ENCODE measurements around the gene APH1B. TPM values are rescaled to one million over a fixed set of nuclear protein-coding genes. Genes with fewer than 3 reads are reported as not detected.

The APH1B gene
- total RNA-seq, 1 donor from 2014 or later, result 3.3 TPM

DNA sequence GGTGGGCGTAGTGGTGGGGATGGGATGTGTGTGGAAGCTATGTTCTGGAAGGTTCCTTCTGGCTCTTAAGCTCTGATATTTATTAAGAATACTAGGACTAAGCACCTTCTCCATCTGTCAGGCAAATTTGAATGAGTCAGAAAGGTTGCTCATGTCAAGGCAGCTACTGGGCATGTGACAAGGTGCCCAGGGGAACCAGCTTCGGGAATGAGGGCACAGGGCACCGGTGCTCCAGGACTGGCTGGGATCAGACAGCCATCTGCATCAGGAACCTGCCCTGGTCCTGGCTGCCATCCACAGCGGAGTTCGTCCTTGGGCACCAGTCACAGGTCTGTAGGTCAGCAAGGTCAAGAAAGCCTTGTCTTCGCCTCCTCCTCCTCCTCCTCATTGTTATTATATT, 71.8 kb downstream of the APH1B start:
- no peak for DNase-seq (ENCODE audit: low spot score)

DNA sequence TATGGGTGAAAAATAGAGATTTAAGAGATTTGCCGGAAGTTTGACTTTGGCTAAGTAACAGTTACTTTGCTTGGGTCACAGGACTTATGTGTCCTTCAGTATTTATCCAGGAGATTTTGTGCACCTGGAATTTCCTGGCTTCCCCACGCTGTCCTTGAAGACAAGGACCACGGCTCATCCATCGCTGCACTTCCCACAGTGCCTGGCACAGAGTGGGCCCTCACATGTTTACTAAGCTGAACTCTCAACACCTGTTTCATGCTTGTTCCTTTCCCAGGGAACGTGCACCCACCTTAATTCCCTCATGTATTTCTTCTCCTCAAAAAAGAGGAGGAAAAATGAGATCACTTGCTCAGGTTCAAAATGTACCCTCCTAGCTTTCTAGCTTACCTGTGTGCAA, 72.2 kb downstream of the APH1B start:
- ATAC-seq (no peak), DNase-seq (ENCODE audit: low spot score) (no peak)

More for the DNA sequence above, 71.8 kb downstream of the APH1B start:
- ATAC-seq, result no peak

DNA sequence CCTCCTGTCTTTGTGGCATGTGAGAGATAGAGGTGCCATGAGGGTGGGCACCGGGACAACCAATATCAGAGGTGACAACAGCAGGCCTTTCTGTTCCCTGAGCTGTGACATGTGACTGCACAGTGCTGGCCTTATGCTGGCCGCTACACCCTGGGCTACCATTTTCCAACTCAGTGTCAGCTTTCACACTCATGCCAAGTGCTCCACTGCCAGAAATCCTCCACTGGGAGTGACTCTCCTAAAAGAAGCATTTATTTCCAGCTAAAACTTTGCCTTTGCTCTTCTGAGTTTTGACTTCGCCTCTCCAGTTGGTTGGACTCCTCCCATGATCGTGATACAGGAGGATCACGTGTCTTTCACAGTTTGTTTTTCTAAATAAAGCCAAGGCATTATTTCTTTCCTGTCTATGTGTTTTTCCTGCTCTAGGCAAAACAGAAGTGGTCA, 72.8 kb downstream of the APH1B start:
- DNase-seq (ENCODE audit: low spot score) (no peak), ATAC-seq (no peak)

DNA sequence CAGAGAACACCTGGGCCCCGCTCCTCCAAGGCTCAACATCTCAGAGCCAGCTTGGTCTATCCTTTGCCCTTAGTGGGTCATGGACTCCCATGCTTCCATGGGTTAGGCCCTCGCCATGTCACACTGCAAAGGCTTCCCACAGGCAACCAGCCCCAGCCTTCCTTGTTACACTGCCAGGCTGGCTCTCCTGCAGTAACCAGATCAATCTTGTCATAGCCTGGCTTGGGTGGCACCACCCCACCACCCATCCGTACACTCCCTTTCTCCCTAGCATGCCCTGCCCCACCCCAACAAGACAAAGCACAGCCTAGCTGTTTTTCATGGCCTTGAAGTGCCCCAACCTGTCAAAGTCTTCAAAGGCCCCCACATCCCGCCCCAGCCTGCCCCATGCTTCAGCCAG, 73.8 kb downstream of the APH1B start:
- DNase-seq (ENCODE audit: low spot score), result no peak
- ATAC-seq, result no peak

DNA sequence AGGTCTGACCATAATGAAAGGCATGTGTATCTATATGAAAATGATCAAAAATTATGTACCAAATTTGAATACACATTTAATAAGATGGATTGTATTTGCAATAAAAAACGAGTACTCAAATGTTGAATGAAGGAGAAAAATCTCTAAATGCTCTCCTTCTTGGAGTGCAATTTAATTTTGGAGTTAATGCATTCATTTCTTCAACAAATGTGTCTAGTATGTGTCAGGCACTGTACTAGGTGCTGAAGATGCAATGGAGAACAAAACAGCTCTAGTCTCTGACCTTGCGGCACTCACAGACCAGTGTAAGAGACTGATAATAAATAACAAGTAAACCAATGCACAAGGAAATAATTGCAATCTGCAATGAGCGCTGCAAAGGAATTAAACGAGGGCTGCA, 75.4 kb downstream of the APH1B start:
- no peak for ATAC-seq
- DNase-seq (ENCODE audit: low spot score), result no peak

DNA sequence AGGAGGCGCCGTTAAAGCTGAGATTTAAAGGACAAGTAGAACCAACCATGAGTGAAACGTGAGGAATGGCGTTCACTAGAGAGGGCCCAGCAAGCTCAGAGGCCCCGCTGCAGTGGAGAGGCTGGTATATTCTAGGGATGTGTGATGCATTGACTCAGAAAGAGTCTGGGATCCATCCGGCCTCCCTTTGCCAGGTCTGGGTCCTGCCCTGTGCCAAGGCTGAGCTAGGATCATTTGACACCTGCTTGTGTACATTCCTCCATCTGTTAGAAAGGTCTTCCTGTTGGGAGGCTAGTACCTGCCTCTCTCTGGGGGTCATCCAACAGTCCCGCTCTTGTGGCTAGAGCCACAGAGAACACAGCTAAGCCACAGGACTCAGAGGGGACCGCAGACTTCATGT, 75.9 kb downstream of the APH1B start:
- no peak for DNase-seq (ENCODE audit: low spot score)
- no peak for ATAC-seq

DNA sequence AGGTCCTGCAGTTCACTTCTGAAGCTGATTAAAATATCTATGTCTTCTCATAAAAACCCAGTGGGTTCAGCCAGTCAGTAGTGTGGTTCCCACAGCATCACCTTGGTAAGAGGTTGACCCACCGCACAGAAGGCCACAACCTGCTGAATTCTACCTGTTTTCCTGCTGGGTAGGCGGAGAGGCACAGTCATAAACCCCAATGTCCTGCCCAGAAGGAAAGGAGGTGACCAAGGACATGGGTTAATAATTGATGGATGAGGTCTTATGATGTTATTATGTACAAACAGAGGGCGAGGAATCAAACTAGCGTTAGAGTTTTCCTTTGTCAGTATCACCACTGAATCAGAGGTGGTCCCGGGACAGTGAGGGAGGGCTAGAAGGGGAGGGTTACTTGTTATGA, 76.5 kb downstream of the APH1B start:
- DNase-seq (ENCODE audit: low spot score), result no peak
- peak; percentile 71 for ATAC-seq

DNA sequence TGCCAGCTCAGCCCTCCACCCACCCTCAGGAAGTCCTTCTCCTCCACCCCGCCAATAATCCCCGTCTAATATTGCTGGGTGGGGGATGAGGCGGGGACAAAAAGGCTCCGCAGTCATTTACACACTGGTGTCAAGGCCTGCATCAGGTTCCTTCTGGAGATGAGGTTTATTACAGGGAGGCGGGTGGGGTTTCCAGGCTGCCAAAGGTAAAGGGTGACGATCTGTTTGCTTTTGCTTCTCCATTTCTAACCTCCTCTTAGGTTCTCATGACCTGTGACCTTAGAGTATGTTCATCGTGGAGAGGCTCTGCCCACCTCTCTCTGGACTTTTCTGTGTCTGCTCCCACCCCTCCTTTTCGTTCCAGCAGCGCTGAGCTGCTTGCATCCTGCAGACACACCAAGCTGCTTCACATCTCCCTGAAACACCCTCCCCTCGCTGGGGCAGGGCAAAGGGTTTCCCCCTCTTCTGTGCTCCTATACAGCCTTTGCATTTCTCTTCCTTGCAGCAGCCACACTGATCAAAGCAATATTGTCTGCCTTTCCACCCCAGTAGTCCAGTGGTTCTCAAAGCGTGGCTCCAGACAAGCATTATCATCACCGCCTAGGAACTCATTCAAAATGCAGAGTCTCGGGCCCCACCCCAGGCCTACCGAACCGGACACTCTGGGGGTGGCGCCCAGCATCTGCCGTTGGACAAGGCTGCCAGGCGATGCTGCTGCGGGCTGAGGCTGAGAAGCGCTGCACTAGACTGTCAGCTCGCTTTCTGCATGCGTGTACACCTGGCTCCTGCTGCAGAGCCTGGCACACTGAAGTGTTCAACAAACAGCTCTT, 77.6 kb downstream of the APH1B start:
- ATAC-seq, result no peak
- no peak for DNase-seq (ENCODE audit: low spot score)

DNA sequence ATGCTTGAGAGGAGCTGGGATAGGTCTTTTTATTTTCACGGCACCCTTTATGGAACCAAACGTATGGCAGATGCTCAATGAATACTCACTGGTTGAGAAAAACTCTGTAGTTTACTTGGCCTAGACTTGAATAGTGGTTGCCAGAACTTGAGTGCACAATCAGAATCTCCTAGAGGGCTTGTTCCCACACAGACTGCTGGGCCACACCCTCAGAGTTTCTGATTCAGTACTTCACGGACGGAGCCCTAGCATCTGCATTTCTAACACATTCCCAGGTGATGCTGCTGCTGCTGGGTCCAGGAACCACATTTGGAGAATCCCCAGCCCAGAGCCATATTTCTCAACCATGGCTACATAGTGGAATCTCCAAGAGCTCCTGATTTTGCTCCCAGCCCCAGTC, 79.7 kb downstream of the APH1B start:
- ATAC-seq, result no peak
- DNase-seq (ENCODE audit: low spot score), result no peak

DNA sequence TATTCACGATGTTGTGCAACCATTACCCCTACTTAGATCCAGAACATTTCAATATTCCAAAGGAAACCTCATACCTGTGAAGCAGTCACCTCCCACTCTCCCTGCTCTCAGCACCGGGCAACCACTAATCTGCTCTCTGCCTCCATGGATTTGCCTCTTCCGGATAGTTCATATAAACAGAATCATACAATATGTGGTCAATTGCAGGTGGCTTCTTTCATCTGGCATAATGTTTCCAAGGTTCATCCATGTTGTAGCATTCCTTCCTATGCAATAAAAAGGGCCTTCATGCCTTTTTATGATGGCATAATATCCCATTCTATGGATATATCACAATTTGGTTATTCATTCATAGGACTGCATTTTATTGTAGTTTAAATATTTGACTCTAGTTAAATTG, 80.3 kb downstream of the APH1B start:
- ATAC-seq (no peak), DNase-seq (ENCODE audit: low spot score) (no peak)

DNA sequence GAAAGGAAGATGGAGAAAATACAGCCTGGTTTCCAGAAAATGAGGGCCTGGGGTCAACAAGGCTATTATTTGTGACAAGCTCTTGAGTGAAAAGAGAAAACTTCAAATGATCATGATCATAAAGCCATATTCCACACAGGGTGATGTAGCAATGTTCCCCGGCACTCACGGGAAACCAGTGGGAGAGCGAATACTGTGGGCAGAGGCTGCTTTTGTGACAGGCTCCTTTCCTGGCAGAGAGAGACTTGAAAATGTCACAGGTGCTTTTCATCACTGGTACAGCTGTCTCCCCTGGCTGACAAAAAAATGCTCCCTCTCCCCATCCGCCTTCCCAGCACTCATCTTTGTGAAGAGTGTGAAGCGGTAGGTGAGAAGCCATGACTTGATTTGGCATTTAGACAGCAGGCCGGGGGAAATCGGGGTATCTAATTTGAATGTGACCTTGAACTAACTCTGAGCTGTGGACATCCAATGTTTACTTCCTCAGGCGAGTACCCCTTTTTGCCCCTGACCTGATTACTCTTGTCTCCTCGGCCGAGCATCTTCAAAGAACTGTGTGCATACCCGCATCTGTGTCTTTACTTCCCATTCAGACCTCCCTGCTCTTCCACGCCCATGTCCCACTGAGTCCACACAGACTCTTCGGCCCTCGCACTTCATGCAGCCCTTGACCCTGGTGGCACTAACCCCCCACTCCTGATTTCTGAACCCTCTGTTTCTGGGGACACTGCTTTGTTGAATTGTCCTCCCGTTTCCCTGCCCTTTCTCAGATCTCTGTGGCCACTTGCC, 81.0 kb downstream of the APH1B start:
- no peak for ATAC-seq
- no peak for DNase-seq (ENCODE audit: low spot score)

Other genes starting within 250 kb of the APH1B start
- 52.6 TPM for gene TPM1, start 234.9 kb upstream of the APH1B start, total RNA-seq
- gene LACTB, start 155.7 kb upstream of the APH1B start, total RNA-seq, result 18.8 TPM
- gene RPS27L, start 120.1 kb upstream of the APH1B start, total RNA-seq, result 54.6 TPM
- 6.8 TPM for gene RAB8B, start 88.0 kb upstream of the APH1B start, total RNA-seq
- 0.28 TPM for gene CA12, start 104.2 kb downstream of the APH1B start, total RNA-seq
- 22.0 TPM for gene USP3, start 227.0 kb downstream of the APH1B start, total RNA-seq